Measurements from ENCODE around the gene ABHD1.

DNA sequence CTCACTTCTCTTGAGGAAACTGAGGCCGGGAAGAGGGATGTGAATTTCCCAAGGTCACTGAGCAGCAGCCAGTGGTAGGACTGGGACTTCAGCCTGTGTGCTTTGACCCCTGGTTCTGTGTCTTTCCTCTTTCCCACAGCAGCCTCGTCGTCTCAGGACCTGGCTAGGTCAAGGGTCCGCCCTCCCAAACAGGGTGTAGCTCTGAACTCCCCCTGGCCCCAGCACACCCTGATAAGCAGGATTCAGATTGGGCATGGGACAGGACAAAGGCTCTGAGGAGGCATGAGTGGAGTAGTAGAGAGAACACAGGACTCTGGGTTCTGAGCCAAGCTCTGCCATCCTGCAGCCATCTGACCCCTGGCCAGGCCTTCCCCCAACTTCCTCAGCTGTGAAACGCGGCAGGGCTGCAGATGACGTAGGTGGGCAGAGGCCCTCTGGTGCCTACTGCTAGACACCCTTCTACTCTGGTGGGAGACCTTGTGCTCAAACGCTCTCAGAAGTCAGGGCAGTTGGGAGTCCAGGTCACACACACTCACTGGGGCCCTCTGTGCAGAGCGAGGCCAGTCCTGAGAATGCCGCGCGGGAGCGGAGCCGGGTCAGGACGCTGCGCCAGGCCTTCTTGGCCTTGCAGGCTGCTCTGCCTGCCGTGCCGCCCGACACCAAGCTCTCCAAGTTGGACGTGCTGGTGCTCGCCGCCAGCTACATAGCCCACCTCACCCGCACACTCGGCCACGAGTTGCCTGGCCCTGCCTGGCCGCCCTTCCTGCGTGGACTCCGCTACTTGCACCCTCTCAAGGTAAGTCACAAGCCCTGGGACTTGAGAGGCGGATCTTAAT, 26.2 kb downstream of the ABHD1 start:
- TF ChIP-seq POLR2A (IDR thresholded peaks at IDR 0.05; ENCODE audit: low read depth, low read length), result no peak
- TF ChIP-seq TAF1 (IDR thresholded peaks at IDR 0.05; ENCODE audit: borderline replicate concordance, low read depth, low read length), result no peak
- no peak for TF ChIP-seq POLR2AphosphoS5 (IDR thresholded peaks at IDR 0.05; ENCODE audit: low read depth, low read length)

Data from GM12892 (cell line).